Peyer's patch (tissue), 4 donors: ENCODE measurements around the gene TRIB2. TPM values are rescaled to one million over a fixed set of nuclear protein-coding genes. Genes with fewer than 3 reads are reported as not detected.

Source experiments
- DNase-seq, 3 donors: peaks; one replicate each; pipeline ENCODE4 v3.0.0-alpha.2; 2017 to 2019
- H3K27ac ChIP-seq, 4 donors: fragments of 200-600 bp; sonication (generic); one replicate each; pipeline ENCODE4 v1.5.1; 2016 to 2019
- H3K27me3 ChIP-seq, 2 donors: fragments of 200-600 bp; sonication (generic); one replicate each; pipeline ENCODE4 v1.5.1; 2019
- H3K36me3 ChIP-seq, 3 donors: fragments of 200-600 bp; sonication (generic); one replicate each; pipeline ENCODE4 v1.5.1; 2016 to 2019
- H3K4me1 ChIP-seq, 4 donors: fragments of 200-600 bp; sonication (generic); one replicate each; pipeline ENCODE4 v1.5.1; 2016 to 2019
- H3K4me3 ChIP-seq, 4 donors: fragments of 200-600 bp; sonication (generic); 1 replicate in 3 of 4; 2 replicates in 1 of 4; pipeline ENCODE4 v1.5.1; 2016 to 2019; ENCODE audit warnings: mild to moderate bottlenecking in 1 of 4
- H3K9me3 ChIP-seq, 4 donors: fragments of 200-600 bp; sonication (generic); one replicate each; pipeline ENCODE4 v1.5.1; 2016 to 2019; ENCODE audit warnings: mild to moderate bottlenecking in 1 of 4
- CTCF ChIP-seq, 6 experiments: fragments of 450-650 bp in 4 of 6; fragments of 200-600 bp in 2 of 6; sonication (generic) in 1 of 6; IDR thresholded peaks; one replicate each; pipeline ENCODE4 v1.5.1; 2017 to 2019; ENCODE audit warnings: antibody characterized with exemption in 6 of 6, mild to moderate bottlenecking in 3 of 6, moderate library complexity in 1 of 6
- POLR2A ChIP-seq, 2 donors: fragments of 450-650 bp; IDR thresholded peaks; one replicate each; pipeline ENCODE4 v1.5.1; 2017; ENCODE audit warnings: antibody characterized with exemption in 2 of 2, mild to moderate bottlenecking in 2 of 2, moderate library complexity in 2 of 2
- total RNA-seq, 4 donors: library from RNA; depleted of rRNA; stranded (reverse); fragments of >200 nt; gene quantifications; one replicate each; pipeline ENCODE4 v1.1.0, GENCODE V29; 2016

TRIB2 gene
- total RNA-seq, 4 donors from 2014 or later = 6.8 to 58.6 (median 12.6) TPM

GRCh38 chr2:12718711-12719399 lies 2.1 kb downstream of the TRIB2 start:
- Histone ChIP-seq H3K27me3 (no peaks in the 10 kb centered on the region), H3K4me1 (peaks cover 0 to 8% (median 2%) of the 10 kb centered on the region in 4 donors), H3K4me3 (peak overlapping the region; percentile 54 to 71 (median 62)), H3K9me3 (no peaks in the 10 kb centered on the region), H3K36me3 (no peaks in the 10 kb centered on the region), H3K27ac (peak overlapping the region; percentile 86 to 95 (median 89))
- TF ChIP-seq POLR2A (IDR thresholded peaks at IDR 0.05) = no peak
- peak in 1 of 6 experiments; percentile 16 for TF ChIP-seq CTCF (IDR thresholded peaks at IDR 0.05)
- no peak for DNase-seq

DNA sequence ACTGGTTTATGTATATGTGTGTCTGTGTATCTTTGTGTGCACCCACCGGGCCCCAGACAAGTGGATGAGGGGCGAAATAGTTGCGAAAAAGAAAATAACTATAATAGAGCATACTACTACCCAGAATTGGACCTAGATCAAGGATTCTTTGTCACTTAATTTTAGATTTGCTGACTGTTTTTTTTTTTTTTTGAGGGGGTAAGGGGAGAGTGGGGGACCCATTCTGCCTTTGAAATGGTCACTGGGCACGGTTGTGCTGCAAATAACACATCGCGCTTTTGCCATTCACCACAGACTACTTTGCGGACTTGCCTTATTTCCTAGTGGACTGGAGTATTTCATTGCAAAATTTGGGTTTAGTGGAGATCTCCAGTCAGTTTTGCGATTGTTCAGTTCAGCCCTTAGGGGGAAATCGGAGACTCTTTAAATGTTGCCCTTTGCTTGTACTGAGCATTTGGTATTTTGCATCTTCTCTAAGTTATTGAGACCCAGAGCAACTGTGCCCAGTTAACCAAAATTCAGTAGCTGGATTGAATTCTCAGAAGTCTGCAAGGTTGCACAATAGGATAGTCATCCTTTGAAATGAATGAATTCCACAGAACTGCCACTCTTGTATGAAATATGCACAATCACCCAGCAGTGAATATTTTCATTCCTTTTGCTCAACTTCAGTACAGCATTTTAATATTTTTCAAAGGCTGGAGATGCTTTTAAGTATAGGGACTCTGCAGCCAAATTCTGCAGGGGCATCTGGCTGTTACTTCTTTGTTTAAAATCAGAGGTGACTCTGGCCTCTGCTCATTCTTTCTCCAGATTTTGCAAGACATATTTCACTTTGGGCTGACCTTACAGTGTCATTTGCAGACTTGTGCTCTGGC lies 2.9 kb downstream of the TRIB2 start:
- Histone ChIP-seq H3K4me1 (peaks cover 0 to 8% (median 2%) of the 10 kb centered on the region in 4 donors), H3K27ac (peak overlapping the region; percentile 86 to 95 (median 89)), H3K9me3 (no peaks in the 10 kb centered on the region), H3K4me3 (peak overlapping the region; percentile 54 to 71 (median 62)), H3K36me3 (no peaks in the 10 kb centered on the region), H3K27me3 (no peaks in the 10 kb centered on the region)
- no peak for DNase-seq
- no peak for TF ChIP-seq CTCF (IDR thresholded peaks at IDR 0.05)
- no peak for TF ChIP-seq POLR2A (IDR thresholded peaks at IDR 0.05)

DNA sequence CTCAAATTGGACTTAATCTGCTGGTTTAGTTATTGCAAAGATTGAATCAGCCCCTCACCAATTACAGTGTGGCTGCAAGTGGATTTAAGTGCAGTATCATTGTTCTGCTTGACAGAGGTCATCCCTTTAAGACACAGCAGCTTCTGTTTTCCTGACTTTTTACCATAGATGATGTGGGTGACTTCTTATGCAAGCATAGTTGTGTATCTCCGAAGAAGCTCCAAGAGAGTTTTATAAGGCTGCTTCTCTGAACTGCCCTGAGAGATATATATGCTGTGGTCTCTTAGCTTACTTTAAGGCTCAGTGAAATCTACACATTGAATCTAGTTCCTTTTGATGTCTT lies 3.5 kb downstream of the TRIB2 start:
- Histone ChIP-seq H3K36me3 (no peaks in the 10 kb centered on the region), H3K27me3 (no peaks in the 10 kb centered on the region), H3K4me3 (peak overlapping the region in 3 of 4 donors; percentile 2 to 61 (median 54)), H3K9me3 (no peaks in the 10 kb centered on the region), H3K27ac (peak overlapping the region in 3 of 4 donors; percentile 88 to 95 (median 90)), H3K4me1 (peaks cover 0 to 8% (median 2%) of the 10 kb centered on the region in 4 donors)
- DNase-seq = no peak
- no peak for TF ChIP-seq POLR2A (IDR thresholded peaks at IDR 0.05)
- no peak for TF ChIP-seq CTCF (IDR thresholded peaks at IDR 0.05)

DNA sequence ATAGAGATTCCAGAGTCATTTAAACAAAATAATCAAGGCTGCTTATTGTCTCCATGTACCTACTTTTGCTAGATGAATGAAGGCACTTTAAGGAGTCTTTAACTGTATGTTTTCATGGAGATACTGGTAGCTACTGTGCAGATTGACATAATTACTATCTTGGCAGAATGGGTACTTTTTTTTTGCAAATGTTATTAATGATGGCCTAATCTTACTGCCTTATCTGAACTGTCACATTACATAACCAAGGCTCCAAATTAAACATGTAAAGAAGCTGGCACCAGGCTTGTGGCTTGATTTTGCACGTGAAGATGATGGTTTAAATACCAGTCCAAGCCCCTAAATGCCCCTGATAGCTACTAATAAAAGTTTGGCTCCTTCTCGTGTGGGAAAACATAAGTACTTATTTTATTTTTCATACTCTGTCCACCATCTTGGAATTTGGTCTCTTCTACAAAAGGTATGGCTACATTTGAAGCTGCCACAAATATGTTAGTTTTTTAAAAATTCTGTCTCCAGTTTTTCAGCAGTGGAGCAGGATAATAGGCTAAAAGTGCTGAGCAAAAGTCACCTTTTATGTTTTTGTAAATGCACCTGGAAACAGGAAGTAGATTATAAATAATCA lies 4.1 kb downstream of the TRIB2 start:
- H3K27ac ChIP-seq = peak overlapping the region in 2 of 4 donors; percentile 43 to 47

More for the DNA sequence above, 4.1 kb downstream of the TRIB2 start:
- DNase-seq = no peak
- Histone ChIP-seq H3K4me3 (peak overlapping the region in 2 of 4 donors; percentile 54 to 61), H3K4me1 (peaks cover 0 to 11% (median 4%) of the 10 kb centered on the region in 4 donors), H3K9me3 (no peaks in the 10 kb centered on the region), H3K36me3 (no peaks in the 10 kb centered on the region), H3K27me3 (no peaks in the 10 kb centered on the region)
- TF ChIP-seq POLR2A (IDR thresholded peaks at IDR 0.05) = no peak
- TF ChIP-seq CTCF (IDR thresholded peaks at IDR 0.05) = no peak
